Measurements from ENCODE around the gene CIAO2B.

DNA sequence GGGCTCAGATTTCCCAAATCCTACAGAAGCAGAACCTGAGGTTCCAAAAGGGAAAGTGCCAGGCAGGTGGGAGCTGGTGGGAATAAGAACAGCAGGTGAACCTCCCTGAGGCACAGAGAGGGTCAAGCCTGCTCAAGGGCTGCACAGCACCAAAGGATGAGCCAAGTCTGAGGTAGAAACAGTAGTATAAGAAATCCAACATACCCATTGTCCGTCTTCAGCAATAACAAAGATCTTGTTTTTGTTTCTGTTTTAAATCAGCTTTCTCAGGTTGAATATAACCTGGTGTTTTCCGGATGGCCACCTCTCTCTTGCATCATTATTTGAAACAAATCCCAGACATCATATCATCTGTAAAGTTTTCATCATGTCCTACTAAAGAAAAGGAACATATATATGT lies 16.2 kb upstream of the CIAO2B start:
- TF ChIP-seq, protein P1, sequence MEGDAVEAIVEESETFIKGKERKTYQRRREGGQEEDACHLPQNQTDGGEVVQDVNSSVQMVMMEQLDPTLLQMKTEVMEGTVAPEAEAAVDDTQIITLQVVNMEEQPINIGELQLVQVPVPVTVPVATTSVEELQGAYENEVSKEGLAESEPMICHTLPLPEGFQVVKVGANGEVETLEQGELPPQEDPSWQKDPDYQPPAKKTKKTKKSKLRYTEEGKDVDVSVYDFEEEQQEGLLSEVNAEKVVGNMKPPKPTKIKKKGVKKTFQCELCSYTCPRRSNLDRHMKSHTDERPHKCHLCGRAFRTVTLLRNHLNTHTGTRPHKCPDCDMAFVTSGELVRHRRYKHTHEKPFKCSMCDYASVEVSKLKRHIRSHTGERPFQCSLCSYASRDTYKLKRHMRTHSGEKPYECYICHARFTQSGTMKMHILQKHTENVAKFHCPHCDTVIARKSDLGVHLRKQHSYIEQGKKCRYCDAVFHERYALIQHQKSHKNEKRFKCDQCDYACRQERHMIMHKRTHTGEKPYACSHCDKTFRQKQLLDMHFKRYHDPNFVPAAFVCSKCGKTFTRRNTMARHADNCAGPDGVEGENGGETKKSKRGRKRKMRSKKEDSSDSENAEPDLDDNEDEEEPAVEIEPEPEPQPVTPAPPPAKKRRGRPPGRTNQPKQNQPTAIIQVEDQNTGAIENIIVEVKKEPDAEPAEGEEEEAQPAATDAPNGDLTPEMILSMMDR (IDR thresholded peaks at IDR 0.05; ENCODE audit: low read length) = no peak
- TF ChIP-seq EZH2 (IDR thresholded peaks at IDR 0.05; ENCODE audit: borderline replicate concordance, low read length) = no peak

Measured in OCI-LY1 (cell line).